ENCODE data around the gene ASIC2.

Gene ASIC2

DNA sequence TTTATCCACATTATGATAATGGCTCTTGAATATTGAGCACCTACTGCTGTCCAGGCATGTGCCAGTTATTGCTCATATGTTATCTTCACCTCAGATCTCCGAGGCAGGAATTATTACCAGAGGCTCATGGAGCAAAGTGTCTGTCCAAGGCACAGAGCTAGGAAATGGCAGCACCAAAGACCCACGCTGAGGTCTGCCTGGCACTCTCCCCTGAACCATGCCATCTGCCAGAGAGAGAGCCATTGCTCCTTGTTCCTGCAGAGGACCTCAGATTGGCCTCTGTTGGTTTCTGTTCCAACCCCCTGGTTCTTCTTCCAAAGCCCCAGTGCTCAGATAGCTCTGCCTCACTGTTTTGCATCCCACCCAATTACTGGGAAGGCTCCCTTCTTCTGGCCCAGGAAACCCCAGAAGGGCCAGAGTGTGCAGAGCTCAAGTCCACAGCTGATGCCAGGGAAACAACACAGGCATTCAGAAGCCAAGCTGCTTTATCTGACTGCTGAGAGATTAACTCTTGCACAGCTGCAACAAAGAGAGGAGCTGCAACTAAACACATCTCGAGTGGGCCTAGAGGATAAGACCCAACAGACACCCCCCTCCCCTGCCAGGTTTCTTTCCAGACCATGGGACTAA, 5.9 kb downstream of the ASIC2 start:
- no peak for DNase-seq (ENCODE audit: low read depth)

GRCh38 chr17:33285413-33285812, 7.7 kb downstream of the ASIC2 start:
- DNase-seq (ENCODE audit: low read depth) = no peak

- no peak for DNase-seq (ENCODE audit: low read depth)
Observed at GRCh38 chr17:33284022-33284421, 9.1 kb downstream of the ASIC2 start.

DNA sequence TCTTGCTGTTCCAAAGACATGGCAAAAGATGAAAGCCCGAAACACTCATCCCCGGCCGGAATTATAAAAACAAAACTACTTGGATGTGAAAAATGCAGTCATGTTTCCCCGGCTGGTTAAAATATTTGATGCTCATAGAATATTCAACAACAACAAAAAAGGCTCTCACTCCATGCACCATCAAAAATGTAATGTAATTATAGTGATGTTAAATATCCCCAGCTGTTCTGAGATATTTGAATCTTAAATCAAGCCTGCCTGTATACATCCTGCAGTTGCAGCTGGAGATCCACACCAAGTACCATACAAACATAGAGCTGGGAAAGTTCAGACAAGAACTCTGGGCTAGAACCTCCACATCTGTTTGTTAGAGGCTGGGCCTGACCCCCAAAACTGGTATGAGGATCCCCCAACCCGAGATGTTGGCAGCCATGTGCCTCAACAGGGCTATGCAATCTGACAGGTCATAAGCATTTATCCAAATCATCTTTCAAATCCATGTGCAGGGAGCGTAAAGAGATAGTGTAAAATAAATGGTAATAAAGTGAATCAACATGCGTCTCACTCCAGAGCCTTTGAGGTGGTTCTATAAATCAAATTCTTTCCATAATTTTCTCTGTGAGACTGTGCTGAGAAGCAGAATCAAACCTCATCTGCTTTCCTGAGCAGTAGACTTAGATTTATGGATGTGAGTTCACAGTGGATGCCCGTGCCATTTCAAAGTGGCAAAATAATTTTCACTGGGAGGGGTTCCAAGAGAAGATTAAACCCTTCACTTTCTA, 12.7 kb downstream of the ASIC2 start:
- no peak for DNase-seq (ENCODE audit: low read depth)

DNA sequence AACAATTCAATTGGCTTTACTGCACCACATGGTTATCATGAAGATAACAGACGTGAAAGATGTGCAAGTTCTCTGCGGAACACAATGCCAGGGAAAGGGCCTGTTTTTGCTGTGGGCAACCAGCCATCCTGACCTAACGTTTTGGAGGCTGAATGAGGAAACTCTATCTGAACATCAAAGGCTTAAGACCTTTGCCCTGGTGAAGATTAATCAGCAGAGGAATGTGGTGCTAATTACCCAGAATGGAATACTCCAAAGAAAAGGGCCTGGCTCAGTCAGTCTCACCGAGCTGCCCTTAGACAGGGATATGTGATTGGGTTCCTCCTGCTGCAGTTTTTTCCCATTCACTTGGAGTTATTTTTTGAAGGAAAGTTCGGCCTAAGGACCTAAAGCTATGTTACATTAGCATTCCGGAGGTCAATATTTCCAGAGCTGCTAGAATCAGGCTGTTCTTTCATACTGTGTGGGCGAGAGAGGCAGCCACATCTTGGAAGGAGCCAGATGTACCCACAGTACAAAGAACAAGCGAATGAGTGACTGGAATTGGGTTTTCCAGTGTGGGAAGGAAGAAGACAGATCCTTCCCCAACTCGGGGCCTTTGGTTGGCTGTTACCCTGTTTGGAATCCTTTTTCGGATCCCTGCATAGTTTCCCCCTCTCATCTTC, 15.5 kb downstream of the ASIC2 start:
- no peak for DNase-seq (ENCODE audit: low read depth)

DNA sequence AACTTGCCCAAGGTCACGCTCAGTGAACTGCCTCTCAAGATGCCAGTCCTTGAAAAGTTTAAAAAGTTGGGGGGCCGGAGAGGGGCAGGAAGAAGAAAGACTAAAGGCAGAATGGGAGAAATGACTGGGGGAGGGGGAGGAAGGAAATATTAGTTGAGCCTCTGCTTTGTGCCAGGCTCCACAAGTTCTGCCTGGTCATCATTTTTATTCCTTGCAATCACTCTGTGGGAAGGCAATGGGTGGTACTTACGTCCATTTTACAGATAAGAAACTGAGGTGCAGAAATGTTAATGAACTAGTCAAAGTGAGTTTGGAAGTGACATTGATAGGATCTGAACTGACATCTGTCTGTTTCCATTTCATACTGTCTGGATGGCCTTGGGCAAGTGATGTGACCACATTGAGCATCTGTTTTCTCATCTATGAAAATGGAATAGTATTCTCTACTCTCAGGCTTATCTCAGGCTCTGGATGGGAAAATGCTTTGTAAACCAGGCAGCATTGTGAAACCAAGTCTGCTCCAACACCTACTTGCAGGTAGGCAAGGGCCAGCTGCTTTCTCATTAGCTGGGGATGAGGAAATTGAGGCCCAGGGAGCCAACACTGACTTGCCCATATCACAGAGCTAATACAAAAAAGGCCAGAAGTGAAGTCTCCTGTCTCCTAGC, 19.2 kb downstream of the ASIC2 start:
- no peak for DNase-seq (ENCODE audit: low read depth)

DNA sequence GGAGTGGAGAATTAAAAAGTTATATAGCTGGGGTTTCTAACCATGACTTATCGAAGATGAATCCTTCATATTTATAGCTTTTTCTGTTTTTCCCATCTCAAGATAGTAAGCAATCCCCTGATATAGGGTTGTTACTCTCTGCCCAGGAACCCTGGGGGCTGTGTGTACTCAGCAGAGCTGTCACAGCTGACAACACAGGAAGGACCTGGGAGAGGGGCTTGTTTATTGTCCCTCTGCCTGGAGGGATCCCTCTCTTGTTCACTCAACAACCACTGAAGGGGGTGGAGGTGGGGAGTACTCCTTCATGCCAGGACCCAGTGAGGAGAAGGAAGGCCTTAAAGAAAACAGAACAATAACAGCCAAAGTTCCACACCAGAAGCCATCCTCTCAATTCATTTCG, 19.8 kb downstream of the ASIC2 start:
- DNase-seq (ENCODE audit: low read depth) = no peak

DNA sequence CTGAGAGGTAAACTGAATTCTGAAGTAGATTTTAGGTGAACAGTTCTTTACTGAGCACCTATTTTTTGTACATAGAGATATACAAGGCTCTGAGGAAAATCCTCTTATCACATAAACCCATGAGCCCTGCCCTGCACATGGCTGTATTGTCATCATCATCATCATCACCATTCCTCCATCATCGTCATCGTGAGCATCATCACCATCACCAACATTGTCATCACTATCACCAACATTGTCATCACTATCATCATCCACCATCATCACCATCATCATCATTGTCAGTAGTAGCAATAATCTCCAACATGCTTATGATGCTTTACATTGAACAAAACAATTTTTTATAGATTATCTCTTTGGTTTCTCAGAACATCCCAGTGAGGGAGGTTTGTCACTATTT, 20.7 kb downstream of the ASIC2 start:
- DNase-seq (ENCODE audit: low read depth) = no peak

DNA sequence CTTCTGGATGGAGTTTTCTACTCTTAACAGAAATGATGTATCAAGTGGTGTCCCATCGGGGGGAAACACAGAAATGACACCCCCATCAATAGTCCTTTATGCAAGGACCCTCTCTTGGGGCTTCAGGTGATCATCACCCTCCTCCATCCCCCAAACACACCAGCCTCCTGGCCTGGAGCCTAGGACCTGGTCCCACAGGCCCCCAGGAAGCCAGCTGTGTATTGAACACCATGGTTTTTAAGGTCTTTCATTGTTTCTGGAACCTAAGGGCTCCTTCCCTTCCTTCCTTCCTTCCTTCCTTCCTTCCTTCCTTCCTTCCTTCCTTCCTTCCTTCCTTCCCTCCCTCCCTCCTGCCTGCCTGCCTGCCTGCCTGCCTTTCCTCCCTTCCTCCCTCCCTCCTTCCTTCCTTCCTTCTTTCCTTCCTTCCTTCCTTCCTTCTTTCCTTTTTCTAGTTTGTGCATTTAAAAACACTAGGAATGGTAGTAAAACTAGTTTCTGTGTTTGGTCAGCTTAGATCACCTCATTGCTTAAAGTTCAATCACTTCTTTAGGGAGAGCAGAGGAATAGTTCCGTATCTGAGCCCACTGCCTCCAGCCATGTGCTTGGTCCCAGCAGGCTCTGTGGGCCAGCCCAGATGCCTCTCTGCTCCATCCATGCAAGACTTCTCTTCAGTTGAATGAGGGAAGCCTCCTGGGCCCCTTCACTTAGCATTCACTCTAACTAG, 23.6 kb downstream of the ASIC2 start:
- no peak for DNase-seq (ENCODE audit: low read depth)

GRCh38 chr17:33267851-33268548, 25.1 kb downstream of the ASIC2 start:
- DNase-seq (ENCODE audit: low read depth) = no peak

DNA sequence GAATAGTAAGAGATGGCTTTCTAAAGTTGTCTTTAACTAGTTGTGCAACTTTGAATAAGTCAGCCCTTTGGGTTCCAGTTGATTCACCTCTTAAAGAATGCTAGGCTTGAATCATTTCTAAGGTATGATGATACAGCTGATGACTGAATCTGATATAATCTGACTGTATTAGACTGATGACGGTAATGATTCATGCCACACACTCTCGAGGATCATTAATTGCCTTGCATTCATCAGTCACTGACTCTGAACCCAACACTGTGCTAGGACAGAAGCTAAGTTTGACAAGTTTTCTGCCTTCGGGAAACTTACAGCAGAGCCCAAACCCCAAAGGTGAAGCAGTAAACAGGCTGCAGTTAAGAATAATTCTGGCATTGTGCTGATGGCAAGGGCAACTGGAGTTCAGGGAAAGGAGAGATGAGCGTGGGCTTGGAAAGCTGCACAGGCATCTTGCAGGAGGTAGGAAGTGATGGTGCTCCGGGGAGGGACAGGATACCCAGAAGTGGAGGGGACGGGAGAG, 25.8 kb downstream of the ASIC2 start:
- no peak for DNase-seq (ENCODE audit: low read depth)

- DNase-seq (ENCODE audit: low read depth) = no peak
Observed at GRCh38 chr17:33266611-33267010, 26.5 kb downstream of the ASIC2 start.

- no peak for DNase-seq (ENCODE audit: low read depth)
Observed at GRCh38 chr17:33266116-33266515, 27.0 kb downstream of the ASIC2 start.

- no peak for DNase-seq (ENCODE audit: low read depth)
Observed at GRCh38 chr17:33263396-33263795, 29.7 kb downstream of the ASIC2 start.

DNA sequence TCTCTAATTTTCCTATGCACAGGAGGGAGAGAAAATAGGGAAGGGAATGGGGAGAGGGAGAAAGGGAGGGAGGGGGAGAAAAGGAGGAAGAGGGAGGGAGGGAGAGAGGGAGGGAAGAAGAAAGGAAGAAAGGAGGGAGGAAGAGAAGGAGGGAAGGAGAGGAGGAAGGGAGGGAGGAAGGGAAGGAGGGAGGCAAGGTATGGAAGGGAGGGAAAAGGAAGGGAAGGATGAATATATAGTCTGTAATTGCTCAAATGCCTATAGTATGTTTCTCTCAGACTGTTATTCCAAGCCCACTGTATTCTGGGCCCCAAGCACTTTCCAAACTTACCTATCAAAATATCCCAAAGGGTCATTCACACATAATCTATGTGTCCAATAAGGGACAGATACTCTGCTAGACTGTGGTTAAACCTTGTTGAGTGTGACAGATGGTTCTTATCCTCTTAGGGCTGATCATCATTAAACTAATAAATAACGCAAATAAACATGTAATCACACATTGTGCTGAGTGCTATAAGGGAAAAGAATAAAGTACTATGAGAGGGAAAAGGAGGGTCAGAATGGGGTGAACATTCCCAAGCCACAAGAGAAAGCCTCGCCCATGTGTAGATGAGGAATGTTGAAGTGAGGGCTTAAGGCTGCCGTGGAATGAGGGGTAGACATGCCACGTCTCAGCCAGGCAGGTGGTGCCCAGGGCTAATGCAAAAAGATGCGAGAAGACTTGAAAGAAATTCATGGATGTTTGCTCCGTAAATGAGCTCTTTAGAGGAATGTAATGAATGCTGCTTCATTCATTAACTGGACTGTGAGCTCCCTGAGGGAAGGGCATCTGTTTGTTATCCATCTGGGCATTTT, 30.6 kb downstream of the ASIC2 start:
- DNase-seq (ENCODE audit: low read depth) = no peak

- DNase-seq (ENCODE audit: low read depth) = no peak
Observed at GRCh38 chr17:33261820-33262219, 31.3 kb downstream of the ASIC2 start.

DNA sequence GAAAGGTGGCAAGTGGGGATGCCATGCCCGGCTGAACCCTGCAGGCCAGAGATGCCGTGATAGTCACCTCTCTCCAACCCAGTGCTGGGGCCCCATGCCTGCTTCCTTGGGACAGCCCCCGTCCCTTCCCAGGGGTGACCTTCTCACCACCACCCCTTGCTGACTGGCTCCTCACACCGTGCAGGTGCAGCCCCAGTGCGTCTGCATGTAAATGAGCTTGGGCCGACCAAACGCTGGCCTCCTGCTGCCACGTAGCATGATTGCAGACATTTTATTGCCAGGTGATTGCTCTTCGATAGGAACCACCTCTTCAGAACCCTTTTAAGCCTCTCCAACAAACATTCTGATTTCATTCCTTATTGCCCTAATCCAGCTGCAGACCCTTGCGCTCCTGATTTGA, 32.5 kb downstream of the ASIC2 start:
- no peak for DNase-seq (ENCODE audit: low read depth)

DNA sequence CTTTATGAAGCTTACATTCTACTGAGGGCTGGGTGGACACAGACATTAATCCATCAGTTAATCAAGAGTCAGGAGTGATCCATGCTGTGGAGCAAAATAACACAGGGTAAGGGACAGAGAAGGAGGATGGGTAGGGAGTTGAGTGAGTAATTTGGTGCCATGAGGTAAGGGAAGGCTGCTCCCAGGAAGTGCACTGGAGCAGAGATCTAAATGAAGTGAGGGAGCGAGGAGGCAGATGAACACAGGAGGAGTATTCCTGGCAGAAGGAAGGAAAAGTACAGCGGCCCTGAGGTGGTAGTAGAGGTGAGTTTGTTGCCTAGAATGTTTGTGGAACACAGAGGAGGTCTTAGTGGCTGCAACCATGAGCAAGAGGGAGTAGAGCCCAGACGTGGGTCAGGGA, 34.8 kb downstream of the ASIC2 start:
- DNase-seq (ENCODE audit: low read depth) = no peak

- no peak for DNase-seq (ENCODE audit: low read depth)
Observed at GRCh38 chr17:33245183-33245582, 47.9 kb downstream of the ASIC2 start.

DNA sequence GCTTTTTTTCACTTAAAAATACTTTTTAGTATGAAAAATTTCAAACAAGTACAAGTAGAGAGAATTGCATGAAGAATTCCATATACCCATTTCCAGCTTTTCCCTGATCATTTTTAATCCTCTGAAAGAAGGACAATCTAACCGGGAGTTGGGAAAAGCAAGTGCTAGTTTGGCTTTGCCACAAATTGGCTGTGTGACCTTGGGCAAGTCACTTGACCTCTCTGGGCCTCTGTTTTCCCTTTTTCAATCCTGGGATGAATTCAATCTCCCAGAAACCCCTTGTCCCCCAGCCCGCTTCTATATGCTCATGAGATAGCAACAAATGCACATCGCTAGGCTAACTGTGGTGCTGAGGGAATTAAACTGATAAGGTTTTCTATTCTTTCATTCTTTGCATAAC, 49.4 kb downstream of the ASIC2 start:
- no peak for DNase-seq (ENCODE audit: low read depth)
